HG02678 (cell line): ENCODE measurements around the gene GRK6.
A peak's percentile ranks its signal among the peaks of the same experiment; 100 is the strongest.

Experiments
- ATAC-seq: cut with Tn5 transposase; IDR thresholded peaks from one replicate; pipeline ENCODE4 v1.9.1; 2021; ENCODE audit warnings: mild to moderate bottlenecking, moderate library complexity; ENCODE audit not compliant: unreplicated experiment

The GRK6 gene

DNA sequence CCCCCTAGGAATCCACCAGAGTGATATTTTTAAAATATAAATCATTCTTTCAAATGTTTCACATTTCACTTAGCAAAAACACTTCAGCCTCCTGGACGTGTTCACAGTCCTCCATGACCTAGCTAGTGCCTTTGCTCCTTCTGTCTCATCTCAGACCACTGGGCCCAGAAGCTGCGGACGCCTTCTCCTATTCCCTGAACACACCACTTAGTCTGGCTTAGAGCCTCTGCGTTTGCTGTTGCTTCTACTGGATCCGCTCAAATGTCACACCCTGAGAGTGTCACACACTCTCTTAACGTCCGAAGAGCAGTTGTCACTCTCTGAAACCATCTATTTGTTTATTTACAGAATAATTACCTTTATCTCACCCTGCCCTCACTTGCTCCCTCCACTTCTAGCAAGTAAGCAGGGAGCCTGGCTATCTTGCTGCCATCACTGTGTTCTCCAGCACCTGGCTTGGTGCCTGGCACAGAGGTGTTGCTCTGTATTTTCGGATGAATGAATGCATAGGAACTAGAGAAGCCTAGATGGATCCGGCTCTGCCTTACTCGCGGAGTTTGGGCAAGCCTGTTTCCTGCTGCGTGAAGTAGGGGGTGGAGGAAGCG, 1.2 kb upstream of the GRK6 start:
- no peak for ATAC-seq

DNA sequence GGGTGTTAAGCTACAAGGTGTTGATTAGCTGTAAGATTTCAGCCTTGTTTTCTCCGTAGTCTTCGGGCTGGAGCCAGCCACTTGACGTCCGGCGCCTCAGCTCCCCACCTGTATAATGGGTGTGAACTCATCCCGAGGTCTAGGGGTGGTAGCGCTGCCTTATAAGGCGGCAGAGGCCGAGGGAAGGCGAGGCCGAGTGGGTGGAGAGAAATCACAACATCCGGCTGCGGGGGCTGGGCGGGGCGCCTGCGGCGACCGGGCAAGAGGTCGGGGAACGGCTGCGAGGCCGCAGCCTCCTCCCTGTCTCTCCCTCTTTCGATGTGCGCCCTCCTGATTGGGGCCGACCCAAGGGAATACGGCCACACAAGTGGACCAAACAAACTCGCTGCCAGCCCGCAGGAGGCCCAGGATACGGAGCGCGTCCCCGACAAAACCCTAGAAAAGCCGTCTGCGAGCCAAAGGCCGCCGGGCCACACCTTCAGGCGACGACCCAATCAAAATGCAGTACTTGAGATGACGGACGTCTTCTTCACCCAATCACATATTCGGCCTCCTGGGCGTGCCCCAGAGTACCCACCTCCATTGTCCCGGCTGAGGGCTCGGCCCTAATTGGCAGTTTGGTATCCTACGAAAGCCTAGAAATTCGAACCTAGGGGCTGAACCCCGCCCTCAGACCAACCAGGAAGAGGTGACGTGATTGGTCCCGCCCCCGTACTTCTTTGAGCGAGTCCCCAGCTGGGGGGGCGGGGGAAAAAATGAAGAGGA, 493 bp upstream of the GRK6 start:
- ATAC-seq = peak; percentile 80

DNA sequence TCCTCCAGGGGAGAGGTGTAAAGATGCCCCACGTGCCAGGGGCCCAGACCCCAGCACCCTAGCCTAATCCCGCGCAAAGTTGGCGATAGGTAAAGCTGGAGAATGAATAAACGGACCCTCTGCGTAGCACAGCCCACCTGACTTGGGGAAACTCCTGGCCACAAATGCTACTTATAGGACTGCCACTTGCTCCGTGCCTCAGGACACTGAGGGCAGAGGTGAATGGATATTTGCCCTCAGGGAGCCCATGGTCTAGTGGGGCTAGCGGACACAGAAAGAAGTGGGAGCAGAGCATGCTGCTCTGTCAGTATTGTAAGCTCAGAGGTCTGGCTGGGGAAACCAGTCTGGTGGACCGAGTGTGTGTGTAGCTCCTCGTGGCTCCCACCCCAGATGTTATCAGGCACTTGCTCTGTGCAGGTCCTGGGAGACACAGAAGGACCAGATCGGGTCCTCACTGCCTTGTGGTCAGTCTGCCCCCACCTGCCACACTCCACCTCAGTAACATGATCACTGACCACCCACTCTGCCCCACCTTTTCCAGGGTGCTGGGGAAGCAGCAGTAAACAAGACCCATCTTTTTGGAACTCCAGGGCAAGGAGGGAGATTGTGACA, 841 bp downstream of the GRK6 start:
- no peak for ATAC-seq

DNA sequence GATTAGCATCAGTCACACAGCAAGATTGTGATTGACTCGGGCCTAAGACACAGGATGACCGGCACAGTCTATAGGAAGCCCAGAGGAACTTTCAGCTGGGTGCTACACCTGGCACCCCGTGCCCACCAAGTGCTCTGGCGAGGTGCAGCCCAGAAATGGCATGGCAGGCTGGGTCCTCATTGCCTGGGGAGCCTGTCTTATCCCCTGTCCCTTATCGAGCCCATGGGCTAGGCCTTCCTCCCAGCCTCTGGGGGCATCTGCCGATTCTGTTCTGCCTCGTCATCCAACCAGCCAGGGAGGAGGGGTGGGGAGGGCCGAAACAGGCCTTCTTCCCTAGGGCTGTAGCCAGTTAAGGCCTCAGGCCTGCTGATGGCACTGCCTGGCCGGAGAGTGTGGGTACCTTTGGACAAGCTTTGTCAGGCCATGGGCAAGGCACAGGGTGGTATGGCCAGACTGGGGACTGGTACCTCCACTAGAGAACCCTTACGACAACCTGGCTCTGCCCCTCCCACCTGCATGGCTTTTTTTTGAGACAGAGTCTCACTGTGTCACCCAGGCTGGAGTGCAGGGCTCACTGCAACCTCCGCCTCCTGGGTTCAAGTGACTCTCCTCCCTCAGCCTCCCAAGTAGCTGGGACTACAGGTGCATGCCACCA, 1.6 kb downstream of the GRK6 start:
- ATAC-seq = no peak

DNA sequence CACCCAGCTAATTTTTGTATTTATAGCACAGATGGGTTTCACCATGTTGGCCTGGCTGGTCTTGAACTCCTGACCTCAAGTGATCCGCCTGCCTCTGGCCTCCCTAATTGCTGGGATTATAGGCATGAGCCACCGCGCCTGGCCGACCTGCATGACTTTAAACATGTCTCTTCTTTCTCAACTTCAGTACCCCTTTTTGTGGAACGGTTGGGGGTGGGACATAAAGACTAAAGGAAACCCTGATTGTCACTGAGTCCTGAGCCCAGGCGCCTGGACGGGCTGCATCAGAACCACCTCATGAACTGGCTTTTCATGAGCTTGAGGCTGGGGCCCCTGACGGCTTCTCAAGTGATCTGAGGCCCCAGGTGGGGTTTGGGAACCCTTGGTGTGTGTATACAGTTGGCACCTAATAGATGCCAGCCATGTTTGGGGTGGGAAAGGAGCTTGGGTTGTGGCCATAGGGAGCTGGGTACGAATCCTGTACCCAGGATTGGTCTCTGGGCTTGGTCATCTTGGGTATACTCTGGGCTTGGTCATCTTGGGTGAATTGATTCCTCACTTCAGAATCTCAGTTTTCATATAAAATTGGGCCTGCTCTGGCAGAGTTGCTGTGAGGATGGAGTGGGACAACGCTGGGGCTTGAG, 2.2 kb downstream of the GRK6 start:
- ATAC-seq = no peak

DNA sequence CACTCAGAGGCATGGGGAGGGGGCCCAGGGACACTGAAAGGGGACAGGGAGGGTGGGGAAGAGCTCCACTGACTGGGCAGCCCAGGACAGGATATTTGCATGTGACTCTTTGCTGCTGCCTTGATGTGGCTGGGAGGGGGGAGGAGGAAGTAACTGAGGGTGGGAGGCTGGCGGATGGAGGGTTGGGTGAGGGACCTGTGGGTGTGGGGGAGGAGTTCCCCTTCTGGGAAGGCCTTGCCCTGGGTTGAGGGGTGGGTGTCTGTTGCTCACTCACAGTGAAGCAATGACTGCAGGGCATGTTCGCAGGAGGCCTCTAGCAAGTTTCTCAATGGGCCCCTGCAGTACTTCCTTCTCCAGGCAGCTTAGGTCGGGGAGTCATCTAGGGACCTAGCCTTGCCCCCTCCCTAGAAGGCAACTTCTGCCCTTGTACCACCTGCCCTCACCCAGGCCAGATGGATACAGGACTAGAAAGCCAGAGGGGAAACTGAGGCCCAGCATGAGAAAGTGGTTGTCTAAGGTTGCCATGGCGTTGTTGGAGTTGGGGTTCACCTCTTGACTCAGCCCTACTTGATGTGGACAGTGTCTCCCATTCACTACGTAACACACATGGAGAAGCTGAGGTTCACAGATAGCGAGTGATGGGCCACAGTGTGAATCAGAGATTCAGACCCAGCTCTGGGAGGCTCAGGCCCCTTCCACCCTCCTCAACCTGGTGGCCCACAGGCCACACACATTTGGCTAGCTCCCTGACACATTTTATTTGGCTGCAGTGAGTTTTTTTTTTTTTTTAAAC, 3.0 kb downstream of the GRK6 start:
- ATAC-seq = no peak

DNA sequence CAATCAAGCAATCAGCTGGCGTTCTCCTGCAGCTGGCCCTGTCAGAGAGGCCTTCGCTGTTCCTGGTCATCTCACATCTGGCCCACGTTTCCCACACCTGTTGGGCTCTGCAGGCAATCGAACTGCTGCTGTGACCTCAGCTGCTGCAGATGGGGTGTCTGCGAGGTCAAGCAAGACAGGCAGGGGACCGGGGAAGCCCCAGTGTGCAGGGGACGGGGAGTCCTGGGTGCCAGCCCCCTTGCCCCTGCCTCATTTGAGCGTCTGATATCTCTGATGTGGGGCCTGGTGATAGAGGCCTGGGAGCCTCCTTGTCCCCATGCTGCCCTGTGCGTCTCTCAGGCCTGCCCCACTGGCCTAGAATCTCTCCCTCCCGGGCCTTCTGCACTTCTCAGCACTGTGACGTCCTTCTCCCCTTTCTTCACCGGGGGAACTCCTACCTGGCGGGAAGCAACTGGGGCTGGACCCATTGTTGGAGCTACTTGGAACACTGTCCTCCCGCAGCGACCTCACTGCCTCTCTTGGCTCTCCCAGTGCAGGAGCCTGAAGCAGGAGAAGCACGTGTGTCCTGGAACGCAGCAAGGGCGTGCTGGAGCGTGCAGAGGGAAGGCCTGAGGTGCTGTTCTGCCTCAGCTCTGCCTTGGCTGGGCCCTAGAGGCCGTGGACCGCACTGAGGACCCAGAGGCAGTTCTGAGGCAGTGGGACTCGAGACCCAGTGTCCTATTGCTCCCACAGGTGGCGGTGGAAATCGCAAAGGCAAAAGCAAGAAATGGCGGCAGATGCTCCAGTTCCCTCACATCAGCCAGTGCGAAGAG, 3.9 kb downstream of the GRK6 start:
- ATAC-seq = no peak

DNA sequence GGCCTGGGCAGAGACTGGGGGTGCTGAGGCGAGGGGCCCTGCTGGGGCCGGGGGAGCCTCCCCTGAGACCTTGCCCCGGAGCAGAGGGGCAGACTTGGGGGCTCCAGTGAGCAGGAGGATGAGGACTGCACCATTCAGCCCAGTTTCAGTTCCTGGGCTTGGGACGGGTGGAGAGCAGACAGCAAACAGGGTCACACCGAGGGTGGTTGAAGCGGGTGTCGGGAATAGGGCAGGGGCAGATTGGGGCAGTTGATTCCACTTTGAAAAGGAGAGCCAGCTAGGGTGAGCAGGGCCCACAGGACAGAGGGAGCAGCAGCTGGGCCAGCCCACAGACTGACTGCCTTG, 4.5 kb downstream of the GRK6 start:
- ATAC-seq = no peak

DNA sequence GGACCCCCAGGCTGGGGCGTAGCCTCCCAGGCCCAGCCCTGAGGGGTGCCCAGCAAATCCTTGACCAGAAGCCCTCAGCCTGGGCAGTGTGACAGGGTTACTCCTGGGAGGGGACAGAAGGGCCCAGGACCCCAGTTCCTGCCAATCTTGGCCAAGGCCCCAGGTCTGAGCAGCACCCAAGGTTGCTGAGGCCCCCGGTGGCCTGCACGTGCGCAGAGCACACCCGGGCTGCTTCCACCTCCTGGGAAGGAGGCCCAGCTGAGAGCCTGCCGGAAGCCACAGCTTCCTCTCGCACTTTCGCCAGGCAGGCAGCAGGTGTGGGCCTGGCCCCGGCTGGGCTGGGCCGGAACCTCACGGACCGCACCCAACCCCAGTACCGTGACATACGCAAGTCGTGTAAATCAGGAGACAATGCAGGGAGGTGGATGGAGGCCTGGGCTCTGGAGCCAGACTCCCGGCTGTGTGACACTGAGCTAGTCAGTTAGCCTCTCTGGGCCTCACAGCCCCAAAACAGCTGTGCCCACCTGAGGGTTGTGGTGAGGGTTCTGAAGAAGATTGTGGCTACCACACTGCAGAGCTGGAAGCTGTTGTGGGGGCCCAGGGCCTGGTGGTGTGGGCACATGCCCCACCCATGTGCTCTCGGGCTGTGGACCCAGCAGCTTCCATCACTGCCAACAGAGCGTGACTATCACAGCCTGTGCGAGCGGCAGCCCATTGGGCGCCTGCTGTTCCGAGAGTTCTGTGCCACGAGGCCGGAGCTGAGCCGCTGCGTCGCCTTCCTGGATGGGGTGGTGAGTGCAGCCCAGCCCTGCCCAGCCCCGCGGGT, 5.1 kb downstream of the GRK6 start:
- peak; percentile 45 for ATAC-seq

DNA sequence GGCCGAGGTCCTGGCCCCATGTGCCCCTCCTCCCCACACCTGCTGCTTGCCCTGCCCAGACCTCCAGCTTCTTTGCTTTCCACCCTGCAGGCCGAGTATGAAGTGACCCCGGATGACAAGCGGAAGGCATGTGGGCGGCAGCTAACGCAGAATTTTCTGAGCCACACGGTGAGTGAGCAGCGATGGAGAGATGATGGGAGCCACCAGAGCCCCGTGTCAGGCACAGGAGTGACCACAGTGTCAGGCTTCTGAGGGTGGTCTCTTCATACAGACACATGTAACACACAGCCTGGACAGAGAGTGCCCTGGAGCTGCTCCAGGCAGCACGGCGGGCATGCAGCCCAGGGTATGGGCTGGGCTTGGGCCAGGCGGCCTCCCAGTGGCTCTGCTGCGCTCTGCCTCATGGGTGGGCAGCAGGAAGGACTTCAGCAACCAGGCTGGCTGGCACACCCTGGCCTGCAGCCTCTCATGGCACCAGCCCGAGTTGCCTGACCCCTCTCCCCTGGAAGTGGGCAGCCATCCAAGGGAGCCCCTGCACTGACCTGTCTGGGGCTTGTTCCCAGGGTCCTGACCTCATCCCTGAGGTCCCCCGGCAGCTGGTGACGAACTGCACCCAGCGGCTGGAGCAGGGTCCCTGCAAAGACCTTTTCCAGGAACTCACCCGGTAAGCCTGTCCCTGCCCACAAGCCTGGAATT, 5.8 kb downstream of the GRK6 start:
- no peak for ATAC-seq

DNA sequence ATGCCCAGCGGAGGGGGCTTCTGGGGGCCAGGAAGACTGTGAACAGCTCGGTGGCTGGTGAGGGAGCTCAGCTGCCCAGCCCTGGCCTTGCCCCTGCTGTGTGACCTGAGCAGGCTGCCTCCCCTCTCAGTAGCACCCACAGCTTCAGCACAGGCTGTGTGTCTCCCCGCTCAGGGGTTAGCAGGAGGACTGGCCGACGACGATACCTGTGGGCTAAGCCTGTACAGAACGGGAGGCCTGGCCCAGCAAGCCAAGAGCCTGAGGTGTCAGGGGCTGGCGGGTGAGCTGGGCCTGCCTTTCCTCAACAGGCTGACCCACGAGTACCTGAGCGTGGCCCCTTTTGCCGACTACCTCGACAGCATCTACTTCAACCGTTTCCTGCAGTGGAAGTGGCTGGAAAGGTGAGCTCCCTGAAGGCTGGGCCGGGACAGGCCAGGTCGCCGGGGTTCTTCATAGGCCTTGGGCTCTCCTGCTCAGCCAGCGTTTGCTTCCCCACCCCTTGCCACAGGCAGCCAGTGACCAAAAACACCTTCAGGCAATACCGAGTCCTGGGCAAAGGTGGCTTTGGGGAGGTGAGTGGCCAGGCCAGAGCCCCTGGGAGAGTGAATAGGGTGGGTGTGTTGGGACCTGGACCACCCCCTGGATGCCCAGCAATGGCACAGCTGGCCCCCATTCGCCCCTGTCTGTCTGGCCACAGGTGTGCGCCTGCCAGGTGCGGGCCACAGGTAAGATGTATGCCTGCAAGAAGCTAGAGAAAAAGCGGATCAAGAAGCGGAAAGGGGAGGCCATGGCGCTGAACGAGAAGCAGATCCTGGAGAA, 6.6 kb downstream of the GRK6 start:
- no peak for ATAC-seq

DNA sequence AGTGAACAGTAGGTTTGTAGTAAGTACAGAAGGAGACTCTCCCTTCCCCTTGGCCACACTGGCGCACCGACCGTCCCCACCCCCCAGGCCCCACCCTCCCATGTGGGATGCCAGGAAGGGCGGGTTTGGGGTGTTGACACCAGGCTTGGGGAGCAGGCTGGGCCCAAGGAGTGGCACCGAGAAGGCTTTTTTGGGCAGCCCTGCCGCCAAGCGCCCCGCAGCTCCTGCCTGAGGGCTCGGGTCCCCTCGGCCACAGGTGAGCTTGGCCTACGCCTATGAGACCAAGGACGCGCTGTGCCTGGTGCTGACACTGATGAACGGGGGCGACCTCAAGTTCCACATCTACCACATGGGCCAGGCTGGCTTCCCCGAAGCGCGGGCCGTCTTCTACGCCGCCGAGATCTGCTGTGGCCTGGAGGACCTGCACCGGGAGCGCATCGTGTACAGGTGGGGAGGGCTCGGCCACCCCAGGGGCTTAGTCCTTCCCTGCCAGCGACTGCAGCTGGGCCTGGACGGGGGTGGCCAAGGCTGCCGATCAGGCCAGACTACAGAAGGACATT, 7.3 kb downstream of the GRK6 start:
- ATAC-seq = no peak

DNA sequence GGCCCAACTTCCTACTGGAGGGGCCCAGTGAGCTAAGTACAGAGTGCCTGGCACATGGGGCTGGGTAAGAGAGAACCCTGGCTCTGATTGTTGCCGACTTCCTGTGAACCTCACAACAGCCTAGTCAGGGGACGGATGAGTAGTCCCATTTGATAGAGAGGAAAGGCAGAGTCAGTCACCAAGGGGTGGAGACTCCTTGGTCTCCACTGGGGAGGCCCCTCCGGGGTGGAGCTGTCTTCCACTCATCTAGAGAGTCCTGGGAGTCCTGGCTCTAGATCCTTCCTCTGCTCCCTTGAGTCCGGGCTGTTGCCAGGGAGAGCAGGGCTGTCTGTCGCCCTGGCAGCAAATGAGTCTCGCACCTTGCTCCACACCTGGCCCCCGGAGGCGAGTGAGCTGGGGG, 8.0 kb downstream of the GRK6 start:
- no peak for ATAC-seq

DNA sequence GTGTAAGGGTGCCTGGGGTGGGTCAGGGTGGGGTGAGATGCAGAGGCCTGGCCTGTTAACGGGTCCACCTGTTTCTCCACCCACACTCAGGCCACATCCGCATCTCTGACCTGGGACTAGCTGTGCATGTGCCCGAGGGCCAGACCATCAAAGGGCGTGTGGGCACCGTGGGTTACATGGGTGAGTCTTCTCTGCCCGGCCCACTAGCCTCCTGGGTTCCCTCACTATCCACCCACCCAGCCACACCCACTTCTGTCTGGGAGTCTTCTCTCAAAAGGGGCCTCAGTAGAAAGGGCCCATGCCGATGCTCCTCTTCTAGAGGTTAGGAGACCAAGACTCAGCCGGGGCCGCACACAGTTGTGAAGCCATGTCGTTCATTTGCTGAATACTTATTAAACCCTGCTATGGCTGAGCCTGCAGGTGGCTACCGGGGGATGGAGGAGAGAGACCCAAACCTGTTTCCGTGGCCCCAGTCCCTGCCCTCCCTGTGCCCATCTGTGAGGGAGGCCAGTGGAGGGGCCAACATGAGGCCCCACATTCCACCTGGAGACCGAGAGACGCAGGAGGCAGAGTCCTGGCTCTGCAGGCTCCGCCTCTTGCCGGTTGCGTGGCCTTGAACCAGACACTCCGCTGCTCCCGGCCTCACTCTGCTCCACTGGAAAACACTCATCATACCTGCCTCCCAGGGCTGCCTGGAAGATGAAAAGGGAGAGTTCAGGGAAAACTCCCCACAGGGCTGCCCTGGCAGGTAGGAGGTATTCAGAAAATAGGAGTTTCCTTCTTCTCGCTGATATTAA, 8.7 kb downstream of the GRK6 start:
- ATAC-seq = no peak

DNA sequence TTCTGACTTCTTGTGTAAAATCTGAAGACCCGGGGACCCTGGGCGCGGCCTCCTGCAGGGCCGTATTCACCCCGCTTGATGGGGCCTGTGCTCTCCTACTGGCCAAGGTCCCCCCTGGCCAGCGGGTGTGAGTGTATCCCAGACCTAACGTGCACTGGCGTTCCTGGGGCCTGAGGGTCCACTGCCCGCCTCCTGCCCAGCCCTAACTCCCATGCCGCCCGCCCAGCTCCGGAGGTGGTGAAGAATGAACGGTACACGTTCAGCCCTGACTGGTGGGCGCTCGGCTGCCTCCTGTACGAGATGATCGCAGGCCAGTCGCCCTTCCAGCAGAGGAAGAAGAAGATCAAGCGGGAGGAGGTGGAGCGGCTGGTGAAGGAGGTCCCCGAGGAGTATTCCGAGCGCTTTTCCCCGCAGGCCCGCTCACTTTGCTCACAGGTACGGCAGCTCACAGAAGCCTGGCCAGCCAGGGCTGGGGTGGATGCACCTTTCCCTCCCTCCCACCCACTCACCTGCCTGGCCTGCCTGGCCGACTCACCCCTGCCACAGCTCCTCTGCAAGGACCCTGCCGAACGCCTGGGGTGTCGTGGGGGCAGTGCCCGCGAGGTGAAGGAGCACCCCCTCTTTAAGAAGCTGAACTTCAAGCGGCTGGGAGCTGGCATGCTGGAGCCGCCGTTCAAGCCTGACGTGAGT, 9.5 kb downstream of the GRK6 start:
- no peak for ATAC-seq

DNA sequence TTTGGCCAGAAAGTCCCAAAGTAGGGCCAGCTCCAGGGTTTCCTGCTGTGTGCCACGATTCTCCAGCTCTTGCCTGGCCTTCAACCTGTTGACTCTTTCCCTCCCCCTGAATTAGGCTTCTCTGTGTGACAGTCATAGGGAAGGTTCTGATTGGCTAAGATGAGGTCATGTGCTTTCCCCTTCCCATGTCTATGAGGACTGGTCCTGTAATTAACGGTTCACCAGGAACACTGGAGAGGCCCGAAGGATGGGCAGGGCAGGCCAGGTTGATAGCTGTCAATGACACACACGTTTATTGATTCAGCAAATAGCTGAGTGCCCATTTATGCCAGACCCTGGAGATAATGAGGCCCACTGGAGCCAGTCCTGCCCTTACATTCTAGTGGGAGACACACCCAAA, 11.1 kb downstream of the GRK6 start:
- ATAC-seq = no peak
